Aorta (tissue), 5 donors: ENCODE measurements around the gene MLLT11. TPM values are rescaled to one million over a fixed set of nuclear protein-coding genes. Genes with fewer than 3 reads are reported as not detected.

Source experiments
- ATAC-seq: fragments of 200-7000 bp; cut with Tn5 transposase; one replicate; pipeline ENCODE4 v1.9.1; 2022; ENCODE audit warnings: moderate library complexity; ENCODE audit not compliant: low FRiP score
- DNase-seq, 2 donors: peaks; one replicate each; pipeline ENCODE4 v3.0.0-alpha.2; 2020
- H3K27ac ChIP-seq, 2 donors: one replicate each; pipeline ENCODE4 v1.5.1; 2013; ENCODE audit warnings: low read length in 2 of 2, mild to moderate bottlenecking in 2 of 2, moderate library complexity in 2 of 2, control low read depth in 1 of 2, inconsistent platforms in 1 of 2, low read depth in 1 of 2
- H3K27me3 ChIP-seq, 2 donors: one replicate each; pipeline ENCODE4 v1.6.1; 2013; ENCODE audit warnings: control low read depth in 1 of 2, low read length in 1 of 2, mild to moderate bottlenecking in 1 of 2, moderate library complexity in 1 of 2; ENCODE audit not compliant: insufficient read depth in 2 of 2, control insufficient read depth in 1 of 2
- H3K36me3 ChIP-seq, 2 donors: one replicate each; pipeline ENCODE4 v1.6.1; 2013; ENCODE audit warnings: control low read depth in 1 of 2, low read length in 1 of 2, mild to moderate bottlenecking in 1 of 2; ENCODE audit not compliant: insufficient read depth in 2 of 2, control insufficient read depth in 1 of 2
- H3K4me1 ChIP-seq, 2 donors: one replicate each; pipeline ENCODE4 v1.6.1; 2013; ENCODE audit warnings: low read length in 2 of 2, control low read depth in 1 of 2, mild to moderate bottlenecking in 1 of 2, moderate library complexity in 1 of 2; ENCODE audit not compliant: insufficient read depth in 2 of 2, control insufficient read depth in 1 of 2
- H3K4me3 ChIP-seq, 2 donors: one replicate each; pipeline ENCODE4 v1.5.1; 2013; ENCODE audit warnings: low read length in 2 of 2, control low read depth in 1 of 2, mild to moderate bottlenecking in 1 of 2
- H3K9me3 ChIP-seq: one replicate; pipeline ENCODE4 v1.6.1; 2013; ENCODE audit warnings: mild to moderate bottlenecking, low read length; ENCODE audit not compliant: control insufficient read depth
- WGBS, 2 donors: extraction: QIAGEN DNeasy Blood & Tissue Kit; methylation state at CpG; one replicate each; pipeline ENCODE4 v1.1.7; 2013; 5-methylcytosine and 5-hydroxymethylcytosine counted together
- intact Hi-C, 2 donors: fragments of 100-400 bp; cut with DNase I; formaldehyde crosslinking; loops; one replicate each; pipeline versions ENCODE4 v1.14.2 to v1.15.0; 2022
- long read RNA-seq, 2 donors: library from polyadenylated mRNA; unstranded; transcript quantifications; one replicate each; pipeline ENCODE4 v2.0.0, GENCODE V29; 2020 to 2021
- polyA plus RNA-seq, 2 donors: library from polyadenylated mRNA; stranded (reverse); fragments of 200-250 nt; gene quantifications; one replicate each; pipeline ENCODE4 v1.2.3, GENCODE V29; 2013
- total RNA-seq, 2 donors: library from RNA; stranded (reverse); fragmentation: NEBNext Ultra II Directional; extraction: Animal tissue kit (Norgen Biotek cat#: 25700); gene quantifications; one replicate each; pipeline ENCODE4 v1.2.1, GENCODE V29; 2021
- donor health status: healthy with polysubstance abuse.
- donor health status: Bipolar disorder and iron deficiency.
- donor health status: DM: no; HTN: no; CAD: no.
- donor health status: DM: no; HTN: no; CAD: no.
- donor health status: DM: yes; HTN: yes; CAD: no.

MLLT11 gene, protein sequence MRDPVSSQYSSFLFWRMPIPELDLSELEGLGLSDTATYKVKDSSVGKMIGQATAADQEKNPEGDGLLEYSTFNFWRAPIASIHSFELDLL
- total RNA-seq (1 to 10 TPM; 2.4 to 2.5 TPM), polyA plus RNA-seq (1 to 10 TPM; 4.3 to 6.9 TPM)
- long read RNA-seq, donor 1, full-length matches to known transcripts: 22 of 24 reads
- long read RNA-seq, donor 1, partial matches to known transcripts: 1 of 24 reads
- long read RNA-seq, donor 1, other reads (novel, unspliced or antisense): 1 of 24 reads
- long read RNA-seq, donor 2, full-length matches to known transcripts: 7 of 9 reads
- long read RNA-seq, donor 2, partial matches to known transcripts: 0 of 9 reads
- long read RNA-seq, donor 2, other reads (novel, unspliced or antisense): 2 of 9 reads

DNA sequence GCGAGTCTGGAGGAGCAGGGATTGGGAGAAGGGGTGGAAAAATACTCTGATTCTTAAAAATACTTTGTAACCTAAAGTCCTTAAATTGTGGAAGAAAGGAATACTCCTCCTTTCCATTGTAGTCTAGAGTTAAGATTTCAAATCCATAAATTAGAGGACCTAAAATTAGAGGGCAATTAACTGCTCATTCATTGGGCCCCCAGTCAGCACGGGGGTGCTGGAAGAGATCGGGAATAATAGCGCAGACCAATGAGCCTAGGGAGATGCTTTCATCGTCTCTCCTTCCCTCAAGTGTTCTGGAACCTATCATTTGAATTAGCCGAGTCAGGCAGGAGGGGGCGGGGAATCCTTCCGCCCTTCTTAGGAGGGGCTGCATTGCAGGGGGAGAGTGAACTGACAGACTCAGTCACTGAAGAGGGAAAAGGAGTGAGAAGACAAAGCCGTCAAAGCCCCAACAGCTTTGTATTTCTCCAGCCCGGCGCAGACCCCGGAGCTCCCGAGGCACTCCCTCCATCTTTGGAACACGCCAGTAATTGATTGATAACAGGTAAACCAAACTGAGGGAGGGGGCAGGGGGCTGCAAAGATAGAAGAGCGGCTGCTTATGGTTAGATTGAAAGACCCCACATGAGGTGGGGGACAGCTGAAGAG, at the start of gene MLLT11:
Gene MLLT11, plus strand, starts transcription at position 391 of the 650 bp plus-strand sequence. CDS start 6,828 bp downstream, outside the sequence.
- Histone ChIP-seq H3K4me1 (peaks cover 0 to 4% of the 10 kb centered on the region in 2 donors), H3K27me3 (no peaks in the 10 kb centered on the region), H3K9me3 (no peaks in the 10 kb centered on the region), H3K27ac (peak within 1 kb of the TSS; percentile 10 to 19), H3K4me3 (peak within 1 kb of the TSS; percentile 80 to 92), H3K36me3 (peaks cover 2 to 6% of the 10 kb centered on the region in 2 donors)
- peak in 1 of 2 donors; percentile 55 for DNase-seq
- WGBS, 2 donors: 0 to 1% methylated on average over 15 of the region's 15 CpGs
- peak; percentile 58 for ATAC-seq
- intact Hi-C loops: no loop called here

DNA sequence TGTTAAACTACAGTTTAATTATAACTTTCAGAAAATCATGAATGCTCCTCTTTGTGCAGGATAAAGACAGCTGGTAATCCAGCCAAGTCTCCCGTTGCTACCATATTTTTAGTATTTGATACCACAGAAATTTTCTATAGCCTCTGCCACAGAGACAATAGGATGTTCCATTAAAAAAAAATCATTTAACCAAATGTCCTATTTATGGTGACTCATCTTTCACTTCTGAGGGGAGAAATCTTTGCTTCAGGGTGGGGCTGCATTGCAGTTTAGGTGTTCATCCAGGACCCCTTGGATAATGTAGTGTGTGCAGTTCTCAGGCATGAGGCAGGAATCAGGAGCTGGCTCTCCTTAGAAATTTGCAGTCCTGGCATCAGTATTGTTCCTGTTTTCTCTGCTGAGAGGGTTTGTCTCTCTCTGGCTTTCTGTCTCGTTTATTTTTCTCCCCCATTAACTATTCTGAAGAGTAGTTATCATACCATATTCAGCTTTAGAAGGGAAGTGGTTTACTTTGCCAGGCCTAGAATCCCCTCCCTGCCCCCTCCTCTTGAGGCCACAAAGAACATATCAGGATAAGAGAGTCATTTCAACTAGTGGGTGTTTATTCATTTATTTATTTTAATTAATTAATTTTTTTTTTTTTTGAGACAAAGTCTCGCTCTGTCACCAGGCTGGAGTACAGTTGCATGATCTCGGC, 48.9 kb upstream of the MLLT11 start:
- H3K27ac ChIP-seq: no peak overlapping the region
- H3K4me1 ChIP-seq: peaks cover 0 to 2% of the 10 kb centered on the region in 2 donors
- intact Hi-C loops: no loop called here
- no peak for DNase-seq
- H3K4me3 ChIP-seq: no peak overlapping the region
- H3K9me3 ChIP-seq: no peaks in the 10 kb centered on the region
- no peaks in the 10 kb centered on the region for H3K36me3 ChIP-seq
- WGBS, 2 donors: 75 to 77% methylated on average over 4 of the region's 4 CpGs
- ATAC-seq: no peak
- no peaks in the 10 kb centered on the region for H3K27me3 ChIP-seq

DNA sequence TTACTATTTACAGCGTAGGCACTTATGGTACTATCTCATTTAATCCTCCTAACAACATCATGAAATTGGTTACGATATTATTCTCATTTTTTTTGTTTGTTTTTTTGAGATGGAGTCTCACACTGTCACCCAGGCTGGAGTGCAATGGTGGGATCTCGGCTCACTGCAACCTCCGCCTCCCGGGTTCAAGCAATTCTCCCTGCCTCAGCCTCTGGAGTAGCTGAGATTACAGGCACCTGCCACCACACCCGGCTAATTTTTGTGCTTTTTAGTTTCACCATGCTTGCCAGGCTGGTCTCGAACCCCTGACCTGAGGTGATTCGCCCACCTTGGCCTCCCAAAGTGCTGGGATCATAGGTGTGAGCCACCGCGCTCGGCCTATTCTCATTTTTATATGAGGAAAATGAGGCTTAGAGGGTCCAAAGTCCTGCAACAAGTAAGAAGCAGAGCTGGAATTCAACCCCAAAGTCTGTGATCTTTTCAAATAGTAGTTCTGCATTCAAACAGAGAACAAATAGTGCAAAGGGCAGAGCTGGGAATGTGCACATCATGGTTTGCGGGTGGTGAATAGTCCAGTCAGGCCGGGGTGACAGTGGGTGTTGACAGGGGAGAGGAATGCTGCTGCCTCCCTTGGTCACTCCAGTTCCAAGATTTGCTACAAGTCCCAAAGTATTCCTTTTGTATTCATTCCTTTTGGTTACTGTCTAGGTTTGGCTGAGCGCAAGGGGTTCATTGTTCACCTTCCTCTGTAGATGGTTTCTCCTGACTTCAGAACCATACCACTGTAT, 47.3 kb upstream of the MLLT11 start:
- H3K36me3 ChIP-seq: no peaks in the 10 kb centered on the region
- WGBS, 2 donors: 83 to 84% methylated on average over 14 of the region's 14 CpGs
- no peaks in the 10 kb centered on the region for H3K9me3 ChIP-seq
- peaks cover 0 to 2% of the 10 kb centered on the region in 2 donors for H3K4me1 ChIP-seq
- intact Hi-C loops: no loop called here
- ATAC-seq (no peak), DNase-seq (no peak)
- H3K27me3 ChIP-seq: no peaks in the 10 kb centered on the region
- H3K4me3 ChIP-seq: no peak overlapping the region
- no peak overlapping the region for H3K27ac ChIP-seq

DNA sequence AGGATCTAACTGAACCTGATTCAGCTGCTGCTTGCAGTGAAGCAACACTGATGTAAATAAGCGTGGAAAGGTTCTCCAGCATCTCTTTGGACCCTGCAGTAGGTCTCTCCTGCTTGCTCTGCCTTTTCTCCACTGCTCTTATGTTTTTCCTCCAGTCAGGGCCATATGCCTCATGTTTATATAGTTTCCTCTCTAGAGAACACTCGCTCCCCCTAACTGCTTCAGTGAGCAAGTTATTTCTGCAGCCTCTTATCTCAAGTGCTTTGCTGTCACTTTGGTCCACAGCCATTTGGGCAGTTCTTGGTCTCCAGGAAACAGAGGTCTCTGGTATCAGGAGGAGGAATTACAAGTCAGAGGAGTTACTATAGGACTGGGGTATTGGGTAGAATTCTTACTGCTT, 46.7 kb upstream of the MLLT11 start:
- Histone ChIP-seq H3K4me3 (no peak overlapping the region), H3K27me3 (no peaks in the 10 kb centered on the region), H3K27ac (no peak overlapping the region), H3K4me1 (peaks cover 0 to 2% of the 10 kb centered on the region in 2 donors), H3K36me3 (no peaks in the 10 kb centered on the region), H3K9me3 (no peaks in the 10 kb centered on the region)
- WGBS, 2 donors: 0 to 9% methylated on average over 2 of the region's 2 CpGs
- intact Hi-C loops: no loop called here
- DNase-seq: no peak
- peak; percentile 27 for ATAC-seq

DNA sequence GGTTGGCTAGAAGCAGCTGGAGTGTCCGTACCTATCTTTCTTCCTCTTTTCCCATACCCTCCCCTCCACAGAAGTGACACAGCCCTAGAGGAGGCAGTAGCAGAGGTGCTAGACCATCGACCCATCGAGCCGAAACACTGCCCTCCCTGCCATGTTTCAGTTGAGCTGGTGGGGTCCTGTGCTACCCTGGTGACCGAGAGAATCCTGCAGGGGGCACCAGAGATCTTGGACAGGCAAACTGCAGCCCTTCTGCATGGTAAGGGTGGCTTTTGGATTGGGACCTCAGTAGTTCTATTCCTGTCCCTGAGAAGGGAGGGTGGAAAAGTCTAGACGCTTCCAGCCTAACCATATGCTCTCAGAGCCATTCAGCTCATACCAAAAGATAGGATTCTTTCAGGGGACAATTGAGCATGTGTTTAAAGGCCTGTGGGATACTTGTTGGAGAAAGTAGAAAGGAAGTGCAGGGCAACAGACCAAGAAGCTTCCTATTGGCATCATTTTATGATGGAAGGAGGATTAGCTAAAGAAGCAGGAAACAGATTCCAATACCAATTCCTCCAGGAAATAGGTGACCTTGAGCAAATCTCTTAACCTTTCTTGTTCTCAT, 35.6 kb upstream of the MLLT11 start:
- peaks cover 0 to 8% of the 10 kb centered on the region in 2 donors for H3K36me3 ChIP-seq
- DNase-seq (peak; percentile 90 to 92), ATAC-seq (peak; percentile 91)
- intact Hi-C loops: loop anchor here in 1 of 2 donors (2.0 kb wide), 1 partner anchor 132 kb away; the partner anchor contains the start of gene TNFAIP8L2
- 22 to 30% methylated on average over 6 of the region's 6 CpGs for WGBS, 2 donors
- no peaks in the 10 kb centered on the region for H3K27me3 ChIP-seq
- H3K4me1 ChIP-seq: no peaks in the 10 kb centered on the region
- no peak overlapping the region for H3K4me3 ChIP-seq
- H3K27ac ChIP-seq: peak overlapping the region in 1 of 2 donors; percentile 48
- H3K9me3 ChIP-seq: no peaks in the 10 kb centered on the region

DNA sequence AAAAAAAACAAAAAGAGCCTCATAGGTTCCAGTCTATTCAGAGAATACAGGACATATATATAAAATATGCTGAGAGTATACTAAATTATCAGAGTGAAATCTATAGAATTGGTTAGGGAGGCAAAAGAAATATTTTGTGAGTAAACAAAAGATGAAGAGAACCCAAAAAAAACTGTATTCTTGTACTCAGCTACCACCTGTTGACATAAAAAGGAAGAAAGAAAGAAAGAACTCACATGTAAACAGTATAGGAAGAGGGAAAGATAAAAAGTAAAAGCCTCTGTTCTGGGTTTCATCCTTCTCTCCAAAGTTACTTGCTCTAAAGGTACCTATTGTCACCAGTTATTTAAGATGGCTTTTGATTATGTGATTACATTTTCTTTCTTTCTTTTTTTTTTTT, 33.7 kb upstream of the MLLT11 start:
- no peak for DNase-seq
- intact Hi-C loops: no loop called here
- H3K4me1 ChIP-seq: no peaks in the 10 kb centered on the region
- H3K9me3 ChIP-seq: no peaks in the 10 kb centered on the region
- H3K36me3 ChIP-seq: peaks cover 0 to 8% of the 10 kb centered on the region in 2 donors
- H3K27ac ChIP-seq: no peak overlapping the region
- no peaks in the 10 kb centered on the region for H3K27me3 ChIP-seq
- no peak for ATAC-seq
- H3K4me3 ChIP-seq: no peak overlapping the region

DNA sequence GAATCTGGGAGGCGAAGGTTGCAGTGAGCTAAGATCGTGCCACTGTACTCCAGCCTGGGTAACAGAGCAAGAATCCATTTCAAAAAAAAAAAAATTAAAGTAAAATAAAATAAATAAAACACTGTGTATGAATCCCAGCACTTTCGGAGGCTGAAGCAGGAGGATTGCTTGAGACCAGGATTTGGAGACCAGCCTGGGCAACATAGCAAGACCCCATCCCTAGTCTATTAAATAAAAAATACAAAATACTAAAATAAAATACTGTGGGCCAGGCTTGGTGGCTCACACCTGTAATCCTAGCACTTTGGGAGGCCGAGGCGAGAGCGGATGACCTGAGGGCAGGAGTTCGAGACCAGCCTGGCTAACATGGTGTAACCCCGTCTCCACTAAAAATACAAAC, 28.0 kb upstream of the MLLT11 start:
- WGBS, 2 donors: 95 to 97% methylated on average over 8 of the region's 8 CpGs
- ATAC-seq (no peak), DNase-seq (no peak)
- no peaks in the 10 kb centered on the region for H3K27me3 ChIP-seq
- peaks cover 5 to 10% of the 10 kb centered on the region in 2 donors for H3K36me3 ChIP-seq
- H3K9me3 ChIP-seq: no peaks in the 10 kb centered on the region
- H3K4me3 ChIP-seq: no peak overlapping the region
- no peaks in the 10 kb centered on the region for H3K4me1 ChIP-seq
- H3K27ac ChIP-seq: no peak overlapping the region
- intact Hi-C loops: no loop called here

DNA sequence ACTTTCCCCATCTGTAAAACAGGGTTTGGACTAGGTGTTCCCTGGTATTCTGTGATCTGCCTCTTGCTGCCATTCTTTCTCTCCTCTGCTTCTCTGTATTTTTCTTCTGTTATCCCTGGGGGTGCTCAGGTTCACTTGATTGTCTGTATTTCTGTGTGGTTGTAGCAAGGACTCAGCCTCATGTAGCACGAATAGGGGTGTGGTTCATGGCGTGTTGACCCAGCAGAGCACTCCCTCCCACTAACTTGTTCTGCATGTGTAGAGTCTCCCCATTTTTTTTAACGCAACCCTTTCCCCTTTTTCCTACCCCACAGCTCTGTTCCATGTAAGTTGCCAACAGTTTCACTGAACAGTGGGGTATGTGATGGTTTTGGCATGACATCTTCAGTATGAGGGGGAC, 25.0 kb upstream of the MLLT11 start:
- Histone ChIP-seq H3K27me3 (no peaks in the 10 kb centered on the region), H3K36me3 (peaks cover 0 to 10% of the 10 kb centered on the region in 2 donors), H3K9me3 (no peaks in the 10 kb centered on the region), H3K4me1 (no peaks in the 10 kb centered on the region), H3K4me3 (no peak overlapping the region), H3K27ac (no peak overlapping the region)
- 88 to 93% methylated on average over 3 of the region's 3 CpGs for WGBS, 2 donors
- no peak for ATAC-seq
- no peak for DNase-seq
- intact Hi-C loops: no loop called here
